ENCODE measurements around the gene S100A8. TPM values are rescaled to one million over a fixed set of nuclear protein-coding genes. Genes with fewer than 3 reads are reported as not detected.
"Not testable (repeated sequence)": the region's sequence is repeated elsewhere in the genome, so short reads cannot be mapped to it uniquely, and the experiment has no call there.

Gene S100A8
- total and polyA plus RNA-seq, 9 donors = 5.3 to 60.5 (median 9.1) TPM

DNA sequence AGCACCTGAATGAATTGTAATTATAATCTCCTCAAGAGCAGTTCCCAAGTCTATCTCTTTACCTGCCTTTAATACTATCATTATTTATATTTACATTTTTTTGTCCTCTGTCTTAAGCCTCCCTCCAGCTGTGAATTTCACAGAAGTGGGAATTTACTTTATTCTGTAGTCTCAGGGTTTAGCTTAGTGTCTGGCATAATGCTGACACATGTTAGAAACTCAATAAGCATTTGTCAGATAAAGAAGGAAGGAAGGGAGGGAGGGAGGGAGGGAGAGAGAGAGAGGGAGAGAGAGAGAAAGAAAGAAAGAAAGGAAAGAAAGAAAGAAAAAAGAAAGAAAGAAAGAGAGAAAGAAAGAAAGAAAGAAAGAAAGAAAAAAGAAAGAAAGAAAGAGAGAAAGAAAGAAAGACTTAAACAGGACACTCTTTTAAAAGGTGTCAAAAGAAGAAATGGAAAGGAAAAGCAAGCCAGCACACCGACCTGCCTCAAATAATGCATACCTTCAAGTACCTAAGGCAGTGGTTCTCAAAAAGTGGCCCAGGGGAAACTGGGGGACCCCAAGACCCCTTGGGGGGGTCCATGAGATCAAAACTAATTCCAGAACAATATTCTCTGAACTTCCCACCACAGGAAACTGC, 40.4 kb downstream of the S100A8 start:
- intact Hi-C loops (cut with DNase I) = loop anchor here (5.0 to 10.0 kb wide), 4 partner anchors 142 to 217 kb away; partner anchors contain the start of gene S100A2 (in 3 of the 4)
- 21 to 44% (median 36%) methylated on average over 1 of the region's 1 CpG for WGBS, 3 donors
- Histone ChIP-seq H3K9me3 (no peaks in the 10 kb centered on the region), H3K27ac (no peak overlapping the region), H3K27me3 (no peaks in the 10 kb centered on the region), H3K4me3 (no peak overlapping the region), H3K4me1 (ENCODE audit: insufficient read depth) (no peaks in the 10 kb centered on the region), H3K36me3 (no peaks in the 10 kb centered on the region)
- TF ChIP-seq EP300 (IDR thresholded peaks at IDR 0.05) = no peak
- TF ChIP-seq POLR2A (IDR thresholded peaks at IDR 0.05) = no peak
- TF ChIP-seq, protein P1, sequence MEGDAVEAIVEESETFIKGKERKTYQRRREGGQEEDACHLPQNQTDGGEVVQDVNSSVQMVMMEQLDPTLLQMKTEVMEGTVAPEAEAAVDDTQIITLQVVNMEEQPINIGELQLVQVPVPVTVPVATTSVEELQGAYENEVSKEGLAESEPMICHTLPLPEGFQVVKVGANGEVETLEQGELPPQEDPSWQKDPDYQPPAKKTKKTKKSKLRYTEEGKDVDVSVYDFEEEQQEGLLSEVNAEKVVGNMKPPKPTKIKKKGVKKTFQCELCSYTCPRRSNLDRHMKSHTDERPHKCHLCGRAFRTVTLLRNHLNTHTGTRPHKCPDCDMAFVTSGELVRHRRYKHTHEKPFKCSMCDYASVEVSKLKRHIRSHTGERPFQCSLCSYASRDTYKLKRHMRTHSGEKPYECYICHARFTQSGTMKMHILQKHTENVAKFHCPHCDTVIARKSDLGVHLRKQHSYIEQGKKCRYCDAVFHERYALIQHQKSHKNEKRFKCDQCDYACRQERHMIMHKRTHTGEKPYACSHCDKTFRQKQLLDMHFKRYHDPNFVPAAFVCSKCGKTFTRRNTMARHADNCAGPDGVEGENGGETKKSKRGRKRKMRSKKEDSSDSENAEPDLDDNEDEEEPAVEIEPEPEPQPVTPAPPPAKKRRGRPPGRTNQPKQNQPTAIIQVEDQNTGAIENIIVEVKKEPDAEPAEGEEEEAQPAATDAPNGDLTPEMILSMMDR (IDR thresholded peaks at IDR 0.05) = no peak
- DNase-seq = no peak

GRCh38 chr1:153349363-153350320, 41.2 kb downstream of the S100A8 start:
- Histone ChIP-seq H3K27ac (no peak overlapping the region), H3K4me3 (no peak overlapping the region), H3K36me3 (no peaks in the 10 kb centered on the region), H3K9me3 (no peaks in the 10 kb centered on the region), H3K4me1 (ENCODE audit: insufficient read depth) (no peaks in the 10 kb centered on the region), H3K27me3 (no peaks in the 10 kb centered on the region)
- 64 to 68% (median 67%) methylated on average over 17 of the region's 17 CpGs for WGBS, 3 donors
- no peak for DNase-seq
- no peak for TF ChIP-seq POLR2A (IDR thresholded peaks at IDR 0.05)
- TF ChIP-seq EP300 (IDR thresholded peaks at IDR 0.05) = no peak
- TF ChIP-seq, protein P1 (IDR thresholded peaks at IDR 0.05) = no peak
- intact Hi-C loops (cut with DNase I) = loop anchor here (5.0 to 10.0 kb wide), 5 partner anchors 143 to 218 kb away; partner anchors contain the start of gene S100A2 (in 3 of the 4)

GRCh38 chr1:153348511-153349362, 42.1 kb downstream of the S100A8 start, which contains the start of gene PGLYRP4:
Gene PGLYRP4 (minus strand): TSS chr1:153348841. CDS start chr1:153347932, 909 bp downstream.
- no peak within 1 kb of the TSS for H3K4me3 ChIP-seq
- no peaks in the 10 kb centered on the region for H3K9me3 ChIP-seq
- no peak within 1 kb of the TSS for H3K27ac ChIP-seq
- no peaks in the 10 kb centered on the region for H3K36me3 ChIP-seq
- WGBS, 3 donors = 66 to 76% (median 68%) methylated on average over 9 to 10 of the region's 10 CpGs
- intact Hi-C loops (cut with DNase I) = loop anchor here in 1 of 4 donors (5.0 kb wide), 1 partner anchor 149 kb away; no protein-coding TSS in a partner anchor
- no peak for DNase-seq
- no peaks in the 10 kb centered on the region for H3K4me1 ChIP-seq (ENCODE audit: insufficient read depth)
- TF ChIP-seq, protein P1 (IDR thresholded peaks at IDR 0.05) = no peak
- TF ChIP-seq EP300 (IDR thresholded peaks at IDR 0.05) = no peak
- TF ChIP-seq POLR2A (IDR thresholded peaks at IDR 0.05) = no peak
- no peaks in the 10 kb centered on the region for H3K27me3 ChIP-seq

DNA sequence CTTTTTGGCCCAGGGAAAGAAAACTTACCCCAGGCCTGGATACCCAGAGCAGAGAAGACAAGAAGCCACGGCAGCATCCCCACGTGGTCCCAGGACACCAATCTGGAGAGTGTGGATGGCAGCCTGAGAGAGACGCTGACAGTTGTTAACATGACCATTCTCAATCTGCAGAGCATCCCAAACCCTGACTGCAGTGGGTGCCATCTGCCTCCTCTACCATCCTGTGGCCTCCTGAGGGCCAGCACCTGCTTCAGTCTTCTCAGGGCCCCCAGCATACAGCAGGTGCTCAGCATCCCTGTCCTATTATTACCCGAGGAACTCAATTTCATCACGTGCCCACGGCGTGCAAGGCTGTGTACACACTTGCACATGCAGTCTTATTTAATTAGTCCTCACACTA, 43.0 kb downstream of the S100A8 start:
- 69 to 75% (median 71%) methylated on average over 7 of the region's 7 CpGs for WGBS, 3 donors
- Histone ChIP-seq H3K9me3 (no peaks in the 10 kb centered on the region), H3K4me3 (no peak overlapping the region), H3K4me1 (ENCODE audit: insufficient read depth) (peaks cover 6% of the 10 kb centered on the region), H3K27ac (no peak overlapping the region), H3K27me3 (no peaks in the 10 kb centered on the region), H3K36me3 (no peaks in the 10 kb centered on the region)
- no peak for DNase-seq
- no peak for TF ChIP-seq EP300 (IDR thresholded peaks at IDR 0.05)
- TF ChIP-seq, protein P1 (IDR thresholded peaks at IDR 0.05) = no peak
- no peak for TF ChIP-seq POLR2A (IDR thresholded peaks at IDR 0.05)
- intact Hi-C loops (cut with DNase I) = loop anchor here in 1 of 4 donors (5.0 kb wide), 1 partner anchor 149 kb away; no protein-coding TSS in a partner anchor

DNA sequence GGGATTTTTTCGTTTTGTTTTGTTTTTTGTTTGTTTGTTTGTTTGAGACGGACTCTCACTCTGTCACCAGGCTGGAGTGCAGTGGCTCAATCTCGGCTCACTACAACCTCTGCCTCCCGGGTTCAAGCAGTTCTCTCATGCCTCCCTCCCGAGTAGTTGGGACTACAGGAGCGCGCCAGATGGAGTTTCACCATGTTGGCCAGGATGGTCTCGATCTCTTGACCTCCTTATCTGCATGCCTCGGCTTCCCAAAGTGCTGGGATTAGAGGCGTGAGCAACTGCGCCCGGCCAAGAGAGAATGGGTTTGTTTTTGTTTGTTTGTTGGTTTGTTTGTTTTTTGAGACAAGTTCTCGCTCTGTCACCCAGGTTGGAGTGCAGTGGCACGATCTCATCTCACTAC, 43.8 kb downstream of the S100A8 start:
- intact Hi-C loops (cut with DNase I) = loop anchor here in 1 of 4 donors (5.0 kb wide), 1 partner anchor 150 kb away; no protein-coding TSS in a partner anchor
- WGBS, 3 donors = 72 to 73% (median 72%) methylated on average over 14 of the region's 14 CpGs
- H3K27me3 ChIP-seq; H3K4me3 ChIP-seq; H3K4me1 ChIP-seq (ENCODE audit: insufficient read depth); DNase-seq; H3K9me3 ChIP-seq; H3K27ac ChIP-seq; H3K36me3 ChIP-seq: not testable (repeated sequence)
